Right ventricle myocardium superior (tissue), 1 donor: Measurements from ENCODE around the gene IKZF2. TPM values are rescaled to one million over a fixed set of nuclear protein-coding genes. Genes with fewer than 3 reads are reported as not detected.
"Not testable (repeated sequence)": the region's sequence is repeated elsewhere in the genome, so short reads cannot be mapped to it uniquely, and the experiment has no call there.

Experiments used
- ATAC-seq: fragments of 200-7000 bp; cut with Tn5 transposase; one replicate; pipeline ENCODE4 v1.9.1; 2020; ENCODE audit warnings: mild to moderate bottlenecking; ENCODE audit not compliant: poor library complexity
- DNase-seq: peaks from one replicate; pipeline ENCODE4 v3.0.0-alpha.2; 2020
- intact Hi-C: fragments of 100-400 bp; cut with DNase I; formaldehyde crosslinking; loops from one replicate; pipeline ENCODE4 v1.11.2; 2022
- total RNA-seq: library from RNA; stranded (reverse); fragmentation: NEBNext Ultra II Directional; extraction: Animal tissue kit (Norgen Biotek cat#: 25700); gene quantifications from one replicate; pipeline ENCODE4 v1.2.1, GENCODE V29; 2021
- donor health status: DM: no; HTN: yes; CAD: no; lungs with severe emphysema.

Gene IKZF2
- total RNA-seq, 1 donor from 2014 or later, result 4.3 TPM

- ATAC-seq, result no peak
- no peak for DNase-seq
- intact Hi-C loops, result no loop called here
Observed at GRCh38 chr2:213068676-213069359, 82.6 kb downstream of the IKZF2 start.

GRCh38 chr2:213067888-213068287, 83.5 kb downstream of the IKZF2 start:
- no peak for DNase-seq
- intact Hi-C loops, result no loop called here
- ATAC-seq, result no peak

GRCh38 chr2:213066443-213066743, 85.0 kb downstream of the IKZF2 start:
- no peak for DNase-seq
- intact Hi-C loops, result no loop called here
- ATAC-seq, result no peak

- peak; percentile 51 for DNase-seq
- intact Hi-C loops, result no loop called here
Observed at GRCh38 chr2:213065583-213066442, 85.6 kb downstream of the IKZF2 start.

GRCh38 chr2:213064099-213064498, 87.3 kb downstream of the IKZF2 start:
- DNase-seq (no peak), ATAC-seq (no peak)
- intact Hi-C loops, result no loop called here

More at GRCh38 chr2:213065583-213066442, 85.6 kb downstream of the IKZF2 start:
- ATAC-seq, result peak; percentile 91

GRCh38 chr2:213057977-213058376, 93.4 kb downstream of the IKZF2 start:
- intact Hi-C loops, result no loop called here
- no peak for DNase-seq
- ATAC-seq, result no peak

- intact Hi-C loops, result no loop called here
- DNase-seq (no peak), ATAC-seq (no peak)
Observed at GRCh38 chr2:213046431-213046830, 105.0 kb downstream of the IKZF2 start.

GRCh38 chr2:213043566-213043965, 107.8 kb downstream of the IKZF2 start:
- intact Hi-C loops, result no loop called here

GRCh38 chr2:213042262-213042661, 109.2 kb downstream of the IKZF2 start:
- no peak for DNase-seq
- no peak for ATAC-seq
- intact Hi-C loops, result no loop called here

More at GRCh38 chr2:213043566-213043965, 107.8 kb downstream of the IKZF2 start:
- ATAC-seq (no peak), DNase-seq (no peak)

- DNase-seq (no peak), ATAC-seq (no peak)
- intact Hi-C loops, result no loop called here
Observed at GRCh38 chr2:213036836-213037235, 114.6 kb downstream of the IKZF2 start.

- intact Hi-C loops, result no loop called here
- ATAC-seq (no peak), DNase-seq (no peak)
Observed at GRCh38 chr2:213034585-213034984, 116.8 kb downstream of the IKZF2 start.

GRCh38 chr2:213032607-213033006, 118.8 kb downstream of the IKZF2 start:
- ATAC-seq (no peak), DNase-seq (no peak)
- intact Hi-C loops, result no loop called here

- ATAC-seq (no peak), DNase-seq (no peak)
- intact Hi-C loops, result no loop called here
Observed at GRCh38 chr2:213022987-213023386, 128.4 kb downstream of the IKZF2 start.

GRCh38 chr2:213021971-213022899, 129.2 kb downstream of the IKZF2 start:
- DNase-seq, result no peak
- no peak for ATAC-seq
- intact Hi-C loops, result no loop called here

- intact Hi-C loops, DNase-seq, ATAC-seq: not testable (repeated sequence)
Observed at GRCh38 chr2:213020913-213021312, 130.5 kb downstream of the IKZF2 start.

GRCh38 chr2:213020268-213020667, 131.1 kb downstream of the IKZF2 start:
- intact Hi-C loops, result no loop called here
- DNase-seq, result no peak

GRCh38 chr2:213019368-213019767, 132.0 kb downstream of the IKZF2 start:
- intact Hi-C loops, result no loop called here
- DNase-seq (no peak), ATAC-seq (no peak)

More at GRCh38 chr2:213020268-213020667, 131.1 kb downstream of the IKZF2 start:
- ATAC-seq, result no peak

- DNase-seq, result no peak
- no peak for ATAC-seq
- intact Hi-C loops, result no loop called here
Observed at GRCh38 chr2:213018340-213018901, 133.0 kb downstream of the IKZF2 start.

GRCh38 chr2:213017404-213017803, 134.0 kb downstream of the IKZF2 start:
- intact Hi-C loops, result no loop called here
- ATAC-seq (no peak), DNase-seq (no peak)
